HepG2 (cell line): ENCODE data around the gene ARL8B. TPM values are rescaled to one million over a fixed set of nuclear protein-coding genes. Genes with fewer than 3 reads are reported as not detected.

Experiments
- ATAC-seq: fragments of 200-7000 bp; cut with Tn5 transposase; 3 replicates; pipeline ENCODE4 v1.9.1; 2020; ENCODE audit warnings: mild to moderate bottlenecking, moderate library complexity
- BruUV-seq: library from RNA; stranded (reverse); fragments of 400-500 nt; replicated peaks from 2 replicates; lab custom pipeline; 2021; lab: Mats Ljungman, UMichigan
- CTCF ChIA-PET: fragments of 300-600 bp; formaldehyde crosslinking; extraction: SDS; loops from one replicate; lab custom pipeline; 2021; ENCODE audit warnings: low total read pairs, inconsistent platforms, low intra/inter-chr PET ratio; lab: Yijun Ruan, JAX
- POLR2A ChIA-PET: fragments of 350-600 bp; sonication (Branson Sonifier 250); formaldehyde crosslinking; loops from one replicate; lab custom pipeline; 2020; ENCODE audit warnings: antibody characterized with exemption, inconsistent platforms; lab: Yijun Ruan, JAX
- DNase-seq: peaks from one replicate; pipeline ENCODE4 v3.0.0-alpha.2; 2015; ENCODE audit warnings: low spot score
- FAIRE-seq: peaks from 3 replicates; lab custom pipeline; 2011; peaks lifted over from hg19 to GRCh38; lab: Jason Lieb, UNC
- H2AFZ ChIP-seq: one replicate; pipeline ENCODE4 v1.6.1; 2011; ENCODE audit warnings: low read length, inconsistent platforms
- H3K27ac ChIP-seq: fragments of 300-600 bp; 3 replicates; pipeline ENCODE4 v1.8.0; 2011; ENCODE audit warnings: mixed run types, mild to moderate bottlenecking, mixed read lengths, low read length, inconsistent platforms; ENCODE audit not compliant: insufficient read depth; ENCODE audit errors: extremely low read length
- H3K27me3 ChIP-seq, 2 experiments: fragments of 200-600 bp in 1 of 2; 2 replicates in 1 of 2; 3 replicates in 1 of 2; pipeline versions ENCODE4 v1.6.0 to v1.8.0; 2011; ENCODE audit warnings: low read length in 2 of 2, mild to moderate bottlenecking in 2 of 2, moderate library complexity in 2 of 2, inconsistent platforms in 1 of 2; ENCODE audit not compliant: insufficient read depth in 2 of 2, control insufficient read depth in 1 of 2
- H3K36me3 ChIP-seq, 2 experiments: fragments of 200-600 bp in 1 of 2; replicated peaks in 1 of 2; 2 replicates in 1 of 2; 3 replicates in 1 of 2; pipeline versions ENCODE4 v1.5.1 to v1.8.0; 2011; ENCODE audit warnings: low read length in 2 of 2, inconsistent platforms in 1 of 2; ENCODE audit not compliant: insufficient read depth in 2 of 2, control insufficient read depth in 1 of 2
- H3K4me1 ChIP-seq: 2 replicates; pipeline ENCODE4 v1.5.1; 2012; ENCODE audit warnings: low read length, inconsistent platforms; ENCODE audit not compliant: insufficient read depth
- H3K4me2 ChIP-seq: 2 replicates; pipeline ENCODE4 v1.6.0; 2011; ENCODE audit warnings: low read depth, low read length, inconsistent platforms
- H3K4me3 ChIP-seq, 3 experiments: fragments of 200-600 bp in 1 of 3; sonication (generic), shearing (Covaris generic) in 1 of 3; replicated peaks in 1 of 3; 2 replicates each; pipeline ENCODE4 v1.5.1; 2011 to 2016; ENCODE audit warnings: low read length in 3 of 3, inconsistent platforms in 2 of 3, low read depth in 2 of 3, mild to moderate bottlenecking in 2 of 3, control low read depth in 1 of 3, mixed read lengths in 1 of 3; ENCODE audit not compliant: insufficient read depth in 1 of 3
- H3K79me2 ChIP-seq: one replicate; pipeline ENCODE4 v1.6.1; 2011; ENCODE audit warnings: low read length, inconsistent platforms; ENCODE audit not compliant: insufficient read depth
- H3K9ac ChIP-seq: 2 replicates; pipeline ENCODE4 v1.6.0; 2011; ENCODE audit warnings: mild to moderate bottlenecking, low read depth, low read length, inconsistent platforms; ENCODE audit not compliant: insufficient read depth
- H3K9me3 ChIP-seq: 2 replicates; pipeline ENCODE4 v1.5.1; 2012; ENCODE audit warnings: mild to moderate bottlenecking, low read length
- H4K20me1 ChIP-seq: 2 replicates; pipeline ENCODE4 v1.6.0; 2011; ENCODE audit warnings: inconsistent platforms, mild to moderate bottlenecking, low read length, moderate library complexity; ENCODE audit not compliant: insufficient read depth
- CEBPB ChIP-seq: IDR thresholded peaks from 2 replicates; pipeline ENCODE4 v1.6.1; 2011; ENCODE audit warnings: low read depth, low read length, improper control_type of control experiment, borderline replicate concordance
- EHMT2 ChIP-seq: fragments of 200-600 bp; sonication (generic); IDR thresholded peaks from 2 replicates; pipeline ENCODE4 v1.7.0; 2017; ENCODE audit warnings: antibody characterized with exemption, low read depth, low read length, borderline replicate concordance
- ZBTB43 ChIP-seq: sonication (generic); formaldehyde crosslinking; conservative IDR thresholded peaks from 2 replicates; pipeline ENCODE4 v1.4.0; 2020; ENCODE audit warnings: missing genetic modification reagents
- ZNF235 ChIP-seq: sonication (generic); formaldehyde crosslinking; IDR thresholded peaks from 2 replicates; pipeline ENCODE4 v1.8.1; 2023; ENCODE audit warnings: mild to moderate bottlenecking, missing genetic modification reagents, borderline replicate concordance
- ZNF280B ChIP-seq: sonication (generic); formaldehyde crosslinking; IDR thresholded peaks from 2 replicates; pipeline ENCODE4 v1.5.0; 2020; ENCODE audit warnings: missing genetic modification reagents, mild to moderate bottlenecking, borderline replicate concordance
- ZNF510 ChIP-seq: sonication (generic); formaldehyde crosslinking; IDR thresholded peaks from 2 replicates; pipeline ENCODE4 v1.4.0; 2020; ENCODE audit warnings: low read depth, mild to moderate bottlenecking, missing genetic modification reagents
- ZNF891 ChIP-seq: sonication (generic); formaldehyde crosslinking; IDR thresholded peaks from 2 replicates; pipeline ENCODE4 v1.5.0; 2020; ENCODE audit warnings: mild to moderate bottlenecking, missing genetic modification reagents
- WGBS: methylation state at CpG from one replicate; pipeline ENCODE4 v1.1.6; 2017; ENCODE audit warnings: low lambda C conversion rate; 5-methylcytosine and 5-hydroxymethylcytosine counted together
- in situ Hi-C: cut with HindIII; loops from 2 replicates; pipeline ENCODE4 v1.10.0; 2017; ENCODE audit warnings: low pct_unique_long_range_greater_than_20kb; ENCODE audit not compliant: extremely low pct_ligation_motif_present
- intact Hi-C: fragments of 100-400 bp; cut with micrococcal nuclease; formaldehyde crosslinking; loops from one replicate; pipeline ENCODE4 v1.10.0; 2022; ENCODE audit not compliant: unreplicated experiment
- polyA plus RNA-seq, 8 experiments: library from polyadenylated mRNA; depleted of rRNA in 3 of 8; stranded (reverse) in 7 of 8; unstranded in 1 of 8; fragments of >200 nt; fragmentation: Illumina TruSeq in 4 of 8; extraction: Trizol in 4 of 8; gene quantifications; 2 replicates each; pipeline versions ENCODE4 v1.2.1 to v1.2.3, GENCODE V29; 2011 to 2016; ENCODE audit warnings: low read depth in 4 of 8, missing spikeins in 1 of 8, mixed read lengths in 1 of 8; ENCODE audit not compliant: insufficient read depth in 1 of 8
- total RNA-seq, 5 experiments: library from RNA; depleted of rRNA; stranded (reverse); fragments of >200 nt; fragmentation: Illumina TruSeq; extraction: Trizol; gene quantifications; 2 replicates each; pipeline ENCODE4 v1.2.3, GENCODE V29; 2016; ENCODE audit warnings: low read depth in 1 of 5

Gene ARL8B
- total and polyA plus RNA-seq, 2 of the 13 experiments (the other 11 are each of a cell fraction or from before 2014, with no cell fraction given) = 23.5 to 30.4 TPM

- Histone ChIP-seq H4K20me1 (no peaks in the 10 kb centered on the region), H2AFZ (no peak overlapping the region), H3K9me3 (no peaks in the 10 kb centered on the region), H3K4me3 (no peak overlapping the region), H3K4me1 (peaks cover 31% of the 10 kb centered on the region), H3K9ac (no peak overlapping the region), H3K36me3 (peaks cover 13 to 37% of the 10 kb centered on the region in 2 experiments; a peak in 4 of 5 replicates), H3K4me2 (no peak overlapping the region), H3K27ac (no peak overlapping the region), H3K79me2 (no peaks in the 10 kb centered on the region), H3K27me3 (no peaks in the 10 kb centered on the region)
- TF ChIP-seq ZNF280B (CRISPR knock-in tag) (no peak), CEBPB (peak; percentile 58; the same call in 1 of the 2 replicates), ZNF510 (no peak), EHMT2 (no peak), ZBTB43 (CRISPR knock-in tag) (no peak), ZNF891 (CRISPR knock-in tag) (no peak), ZNF235 (CRISPR knock-in tag) (no peak)
- POLR2A ChIA-PET = no interaction called here
- DNase-seq (no peak), FAIRE-seq (no peak), ATAC-seq (no peak)
- intact Hi-C loops (no loop called here), in situ Hi-C loops (no loop called here)
- CTCF ChIA-PET = no interaction called here
- BruUV-seq = no TSS peak
- WGBS = 97% methylated on average over 5 of the region's 5 CpGs
Observed at GRCh38 chr3:5218815-5219214, 96.7 kb downstream of the ARL8B start.
